Measurements from ENCODE around the gene HDDC3. TPM values are rescaled to one million over a fixed set of nuclear protein-coding genes. Genes with fewer than 3 reads are reported as not detected.

The HDDC3 gene
- total RNA-seq, 3 donors from 2014 or later (not counting 1 experiment from before 2014, with no cell fraction given): 11.2 to 14.5 (median 12.1) TPM

GRCh38 chr15:90881181-90881977 is 51.0 kb downstream of the HDDC3 start:
- DNase-seq: no peak
- no peak for ATAC-seq
- intact Hi-C loops (cut with micrococcal nuclease): no loop called here
- Histone ChIP-seq H3K27ac (ENCODE audit: low read length) (no peak overlapping the region), H3K9me3 (ENCODE audit: control insufficient read depth, insufficient read depth, low read length) (no peaks in the 10 kb centered on the region), H3K4me1 (ENCODE audit: control insufficient read depth, insufficient read depth, low read length) (peaks cover 51% of the 10 kb centered on the region), H3K4me3 (ENCODE audit: low read length) (no peak overlapping the region), H3K36me3 (ENCODE audit: control insufficient read depth, insufficient read depth, low read length) (peaks cover 57% of the 10 kb centered on the region), H3K27me3 (ENCODE audit: control insufficient read depth, insufficient read depth, low read length) (no peaks in the 10 kb centered on the region)
- H3K4me1 Mint-ChIP-seq: peaks cover 34 to 38% of the 10 kb centered on the region in 2 donors
- no peak overlapping the region for H3K4me3 Mint-ChIP-seq
- no peaks in the 10 kb centered on the region for H3K9me3 Mint-ChIP-seq
- no peaks in the 10 kb centered on the region for H3K27me3 Mint-ChIP-seq (ENCODE audit: low read depth in 2 of 2)
- no peak overlapping the region for H3K27ac Mint-ChIP-seq
- H3K36me3 Mint-ChIP-seq: no peaks in the 10 kb centered on the region
- 91% methylated on average over 35 of the region's 35 CpGs for WGBS (ENCODE audit: insufficient coverage)
- TF ChIP-seq CTCF (IDR thresholded peaks at IDR 0.05): no peak

- 92% methylated on average over 16 of the region's 16 CpGs for WGBS (ENCODE audit: insufficient coverage)
- Histone ChIP-seq H3K36me3 (ENCODE audit: control insufficient read depth, insufficient read depth, low read length) (peaks cover 65% of the 10 kb centered on the region), H3K4me1 (ENCODE audit: control insufficient read depth, insufficient read depth, low read length) (peaks cover 42% of the 10 kb centered on the region), H3K4me3 (ENCODE audit: low read length) (no peak overlapping the region), H3K27ac (ENCODE audit: low read length) (no peak overlapping the region), H3K27me3 (ENCODE audit: control insufficient read depth, insufficient read depth, low read length) (no peaks in the 10 kb centered on the region), H3K9me3 (ENCODE audit: control insufficient read depth, insufficient read depth, low read length) (no peaks in the 10 kb centered on the region)
- H3K9me3 Mint-ChIP-seq: no peaks in the 10 kb centered on the region
- ATAC-seq (no peak), DNase-seq (no peak)
- H3K27me3 Mint-ChIP-seq (ENCODE audit: low read depth in 2 of 2): no peaks in the 10 kb centered on the region
- no peaks in the 10 kb centered on the region for H3K36me3 Mint-ChIP-seq
- no peak overlapping the region for H3K27ac Mint-ChIP-seq
- TF ChIP-seq CTCF (IDR thresholded peaks at IDR 0.05): no peak
- H3K4me1 Mint-ChIP-seq: peaks cover 26 to 36% of the 10 kb centered on the region in 2 donors
- H3K4me3 Mint-ChIP-seq: no peak overlapping the region
- intact Hi-C loops (cut with micrococcal nuclease): no loop called here
Measured at GRCh38 chr15:90880381-90881145, 51.8 kb downstream of the HDDC3 start.

Other genes with a start within 250 kb of the HDDC3 start
- gene BLM, start 215.2 kb downstream of the HDDC3 start, total RNA-seq: 10 to 100 TPM in 2 of 3 donors, 1 to 10 TPM in 1; 9.9 to 15.9 (median 14.1) TPM
- gene FURIN, start 64.0 kb downstream of the HDDC3 start, total RNA-seq: 100 to 1,000 TPM; 110 to 178 (median 172) TPM
- gene FES, start 48.0 kb downstream of the HDDC3 start, total RNA-seq: 10 to 100 TPM; 35.8 to 70.3 (median 52.5) TPM
- gene MAN2A2, start 29.2 kb downstream of the HDDC3 start, total RNA-seq: 100 to 1,000 TPM; 158 to 200 (median 177) TPM
- 10 to 100 TPM; 39.0 to 58.1 (median 51.5) TPM for gene UNC45A, start 2.7 kb upstream of the HDDC3 start, total RNA-seq
- gene RCCD1, start 22.3 kb upstream of the HDDC3 start, total RNA-seq: 1 to 10 TPM; 4.2 to 5.4 (median 5.1) TPM
- 10 to 100 TPM; 18.9 to 25.1 (median 23.3) TPM for gene PRC1, start 62.0 kb upstream of the HDDC3 start, total RNA-seq
- gene VPS33B, start 90.0 kb upstream of the HDDC3 start, total RNA-seq: 10 to 100 TPM; 19.8 to 28.6 (median 24.9) TPM
- gene SV2B, start 167.7 kb upstream of the HDDC3 start, total RNA-seq: not detected

Measured in natural killer cell (primary cell).